HL-60 (cell line): ENCODE results near the gene DSCAML1.

Experiments
- POLR2AphosphoS5 ChIP-seq: IDR thresholded peaks from 2 replicates; pipeline ENCODE4 v1.6.1; 2012; ENCODE audit warnings: low read depth
- TF ChIP-seq, protein P1 (sequence below): IDR thresholded peaks from one replicate; pipeline ENCODE4 v1.5.1; 2011; ENCODE audit warnings: low read length, control low read depth, inconsistent platforms; ENCODE audit not compliant: insufficient read depth
- TF ChIP-seq, protein P2 (sequence below): IDR thresholded peaks from 2 replicates; pipeline ENCODE4 v1.6.1; 2012; ENCODE audit warnings: low read depth; ENCODE audit not compliant: insufficient replicate concordance

DNA sequence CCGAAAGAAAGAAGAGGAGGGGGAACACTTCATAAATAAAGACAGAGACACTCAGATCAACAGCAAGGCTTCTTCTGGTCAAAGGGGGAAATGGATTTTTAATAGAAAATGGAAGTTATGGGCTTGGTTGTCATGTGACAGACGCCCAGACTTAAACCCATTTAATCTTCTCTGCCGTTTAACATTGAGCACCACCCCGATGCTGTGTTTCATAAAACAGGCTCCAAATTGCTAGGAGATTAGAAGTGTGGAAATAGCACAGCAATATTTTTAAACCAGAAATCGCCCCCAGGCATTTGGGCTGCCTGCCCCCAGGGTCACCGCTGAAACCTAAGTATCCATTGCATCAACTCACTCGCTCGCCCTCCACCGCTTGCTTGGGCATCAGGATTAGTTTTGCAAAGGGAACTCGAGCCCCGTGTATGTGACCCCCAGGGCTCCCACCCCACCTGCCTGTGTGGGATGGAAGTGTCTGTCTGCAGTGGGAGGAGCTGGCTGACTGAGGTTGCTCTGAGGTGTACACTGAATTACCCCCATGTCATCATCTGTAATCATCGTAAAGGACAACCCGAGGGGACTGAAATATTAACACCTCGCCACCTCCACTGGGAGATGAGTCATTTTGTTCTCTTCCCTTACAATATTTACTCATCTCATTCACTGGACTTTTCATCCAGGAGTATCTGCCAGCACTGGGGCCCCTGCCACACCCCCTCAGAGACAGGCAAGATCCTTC, 10.7 kb downstream of the DSCAML1 start:
- no peak for TF ChIP-seq POLR2AphosphoS5
- TF ChIP-seq, protein P1, sequence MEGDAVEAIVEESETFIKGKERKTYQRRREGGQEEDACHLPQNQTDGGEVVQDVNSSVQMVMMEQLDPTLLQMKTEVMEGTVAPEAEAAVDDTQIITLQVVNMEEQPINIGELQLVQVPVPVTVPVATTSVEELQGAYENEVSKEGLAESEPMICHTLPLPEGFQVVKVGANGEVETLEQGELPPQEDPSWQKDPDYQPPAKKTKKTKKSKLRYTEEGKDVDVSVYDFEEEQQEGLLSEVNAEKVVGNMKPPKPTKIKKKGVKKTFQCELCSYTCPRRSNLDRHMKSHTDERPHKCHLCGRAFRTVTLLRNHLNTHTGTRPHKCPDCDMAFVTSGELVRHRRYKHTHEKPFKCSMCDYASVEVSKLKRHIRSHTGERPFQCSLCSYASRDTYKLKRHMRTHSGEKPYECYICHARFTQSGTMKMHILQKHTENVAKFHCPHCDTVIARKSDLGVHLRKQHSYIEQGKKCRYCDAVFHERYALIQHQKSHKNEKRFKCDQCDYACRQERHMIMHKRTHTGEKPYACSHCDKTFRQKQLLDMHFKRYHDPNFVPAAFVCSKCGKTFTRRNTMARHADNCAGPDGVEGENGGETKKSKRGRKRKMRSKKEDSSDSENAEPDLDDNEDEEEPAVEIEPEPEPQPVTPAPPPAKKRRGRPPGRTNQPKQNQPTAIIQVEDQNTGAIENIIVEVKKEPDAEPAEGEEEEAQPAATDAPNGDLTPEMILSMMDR: no peak
- TF ChIP-seq, protein P2, sequence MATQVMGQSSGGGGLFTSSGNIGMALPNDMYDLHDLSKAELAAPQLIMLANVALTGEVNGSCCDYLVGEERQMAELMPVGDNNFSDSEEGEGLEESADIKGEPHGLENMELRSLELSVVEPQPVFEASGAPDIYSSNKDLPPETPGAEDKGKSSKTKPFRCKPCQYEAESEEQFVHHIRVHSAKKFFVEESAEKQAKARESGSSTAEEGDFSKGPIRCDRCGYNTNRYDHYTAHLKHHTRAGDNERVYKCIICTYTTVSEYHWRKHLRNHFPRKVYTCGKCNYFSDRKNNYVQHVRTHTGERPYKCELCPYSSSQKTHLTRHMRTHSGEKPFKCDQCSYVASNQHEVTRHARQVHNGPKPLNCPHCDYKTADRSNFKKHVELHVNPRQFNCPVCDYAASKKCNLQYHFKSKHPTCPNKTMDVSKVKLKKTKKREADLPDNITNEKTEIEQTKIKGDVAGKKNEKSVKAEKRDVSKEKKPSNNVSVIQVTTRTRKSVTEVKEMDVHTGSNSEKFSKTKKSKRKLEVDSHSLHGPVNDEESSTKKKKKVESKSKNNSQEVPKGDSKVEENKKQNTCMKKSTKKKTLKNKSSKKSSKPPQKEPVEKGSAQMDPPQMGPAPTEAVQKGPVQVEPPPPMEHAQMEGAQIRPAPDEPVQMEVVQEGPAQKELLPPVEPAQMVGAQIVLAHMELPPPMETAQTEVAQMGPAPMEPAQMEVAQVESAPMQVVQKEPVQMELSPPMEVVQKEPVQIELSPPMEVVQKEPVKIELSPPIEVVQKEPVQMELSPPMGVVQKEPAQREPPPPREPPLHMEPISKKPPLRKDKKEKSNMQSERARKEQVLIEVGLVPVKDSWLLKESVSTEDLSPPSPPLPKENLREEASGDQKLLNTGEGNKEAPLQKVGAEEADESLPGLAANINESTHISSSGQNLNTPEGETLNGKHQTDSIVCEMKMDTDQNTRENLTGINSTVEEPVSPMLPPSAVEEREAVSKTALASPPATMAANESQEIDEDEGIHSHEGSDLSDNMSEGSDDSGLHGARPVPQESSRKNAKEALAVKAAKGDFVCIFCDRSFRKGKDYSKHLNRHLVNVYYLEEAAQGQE: no peak
